Measurements from ENCODE around the gene CCDC90B.

DNA sequence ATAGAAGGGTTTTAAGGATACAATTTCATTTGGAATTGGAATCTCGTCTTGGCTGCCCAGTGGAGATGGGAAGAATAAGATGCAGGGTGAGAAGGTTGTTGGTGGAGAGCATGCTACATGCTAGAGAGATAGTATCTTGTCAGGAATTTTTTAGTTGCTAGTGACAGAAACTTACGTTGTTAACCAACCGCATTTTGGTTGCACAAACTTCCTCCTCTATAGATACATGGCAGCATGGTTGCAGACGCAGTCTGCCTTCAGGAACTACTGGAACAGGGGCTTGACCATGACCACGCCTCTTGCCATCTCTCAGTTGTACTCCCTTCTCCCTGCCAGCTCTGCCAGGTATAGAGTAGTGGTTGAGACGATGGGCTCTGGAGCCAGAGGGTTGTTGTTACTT lies 13.5 kb upstream of the CCDC90B start:
- TF ChIP-seq, protein P1, sequence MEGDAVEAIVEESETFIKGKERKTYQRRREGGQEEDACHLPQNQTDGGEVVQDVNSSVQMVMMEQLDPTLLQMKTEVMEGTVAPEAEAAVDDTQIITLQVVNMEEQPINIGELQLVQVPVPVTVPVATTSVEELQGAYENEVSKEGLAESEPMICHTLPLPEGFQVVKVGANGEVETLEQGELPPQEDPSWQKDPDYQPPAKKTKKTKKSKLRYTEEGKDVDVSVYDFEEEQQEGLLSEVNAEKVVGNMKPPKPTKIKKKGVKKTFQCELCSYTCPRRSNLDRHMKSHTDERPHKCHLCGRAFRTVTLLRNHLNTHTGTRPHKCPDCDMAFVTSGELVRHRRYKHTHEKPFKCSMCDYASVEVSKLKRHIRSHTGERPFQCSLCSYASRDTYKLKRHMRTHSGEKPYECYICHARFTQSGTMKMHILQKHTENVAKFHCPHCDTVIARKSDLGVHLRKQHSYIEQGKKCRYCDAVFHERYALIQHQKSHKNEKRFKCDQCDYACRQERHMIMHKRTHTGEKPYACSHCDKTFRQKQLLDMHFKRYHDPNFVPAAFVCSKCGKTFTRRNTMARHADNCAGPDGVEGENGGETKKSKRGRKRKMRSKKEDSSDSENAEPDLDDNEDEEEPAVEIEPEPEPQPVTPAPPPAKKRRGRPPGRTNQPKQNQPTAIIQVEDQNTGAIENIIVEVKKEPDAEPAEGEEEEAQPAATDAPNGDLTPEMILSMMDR (IDR thresholded peaks at IDR 0.05; ENCODE audit: low read depth, low read length, poor library complexity, severe bottlenecking) = no peak
- TF ChIP-seq EZH2phosphoT487 (IDR thresholded peaks at IDR 0.05; ENCODE audit: borderline replicate concordance, low read length) = no peak
